Measurements from ENCODE around the gene WIPF2.

WIPF2 gene

GRCh38 chr17:40321961-40322357, 102.9 kb downstream of the WIPF2 start:
- TF ChIP-seq POLR2AphosphoS5 (IDR thresholded peaks at IDR 0.05; ENCODE audit: low read depth, low read length) (no peak), TAF1 (IDR thresholded peaks at IDR 0.05; ENCODE audit: borderline replicate concordance, insufficient read depth, low read length) (no peak), FOXP2 (optimal IDR thresholded peaks at IDR 0.05; ENCODE audit: borderline replicate concordance, extremely low read depth, extremely low read length, insufficient read depth) (no peak), SIN3A (IDR thresholded peaks at IDR 0.05; ENCODE audit: borderline replicate concordance, insufficient read depth, low read length) (no peak), REST (IDR thresholded peaks at IDR 0.05; ENCODE audit: insufficient read depth in 1 of 2, low read depth in 2 of 2, low read length in 2 of 2) (no peak)

GRCh38 chr17:40322358-40323315, 103.5 kb downstream of the WIPF2 start:
- TF ChIP-seq POLR2AphosphoS5 (IDR thresholded peaks at IDR 0.05; ENCODE audit: low read depth, low read length) (no peak), SIN3A (IDR thresholded peaks at IDR 0.05; ENCODE audit: borderline replicate concordance, insufficient read depth, low read length) (peak; percentile 84; the same call in 1 of the 2 replicates), REST (IDR thresholded peaks at IDR 0.05; ENCODE audit: insufficient read depth in 1 of 2, low read depth in 2 of 2, low read length in 2 of 2) (no peak), TAF1 (IDR thresholded peaks at IDR 0.05; ENCODE audit: borderline replicate concordance, insufficient read depth, low read length) (no peak)

GRCh38 chr17:40323391-40324381, 104.6 kb downstream of the WIPF2 start:
- TF ChIP-seq SIN3A (IDR thresholded peaks at IDR 0.05; ENCODE audit: borderline replicate concordance, insufficient read depth, low read length) (no peak), FOXP2 (optimal IDR thresholded peaks at IDR 0.05; ENCODE audit: borderline replicate concordance, extremely low read depth, extremely low read length, insufficient read depth) (no peak), TAF1 (IDR thresholded peaks at IDR 0.05; ENCODE audit: borderline replicate concordance, insufficient read depth, low read length) (no peak), POLR2AphosphoS5 (IDR thresholded peaks at IDR 0.05; ENCODE audit: low read depth, low read length) (no peak), REST (IDR thresholded peaks at IDR 0.05; ENCODE audit: insufficient read depth in 1 of 2, low read depth in 2 of 2, low read length in 2 of 2) (no peak)

GRCh38 chr17:40325156-40326013, 106.3 kb downstream of the WIPF2 start:
- TF ChIP-seq FOXP2 (optimal IDR thresholded peaks at IDR 0.05; ENCODE audit: borderline replicate concordance, extremely low read depth, extremely low read length, insufficient read depth) (no peak), TAF1 (IDR thresholded peaks at IDR 0.05; ENCODE audit: borderline replicate concordance, insufficient read depth, low read length) (no peak)

All from PFSK-1 (cell line).